ENCODE data around the gene SPSB4.

Gene SPSB4

DNA sequence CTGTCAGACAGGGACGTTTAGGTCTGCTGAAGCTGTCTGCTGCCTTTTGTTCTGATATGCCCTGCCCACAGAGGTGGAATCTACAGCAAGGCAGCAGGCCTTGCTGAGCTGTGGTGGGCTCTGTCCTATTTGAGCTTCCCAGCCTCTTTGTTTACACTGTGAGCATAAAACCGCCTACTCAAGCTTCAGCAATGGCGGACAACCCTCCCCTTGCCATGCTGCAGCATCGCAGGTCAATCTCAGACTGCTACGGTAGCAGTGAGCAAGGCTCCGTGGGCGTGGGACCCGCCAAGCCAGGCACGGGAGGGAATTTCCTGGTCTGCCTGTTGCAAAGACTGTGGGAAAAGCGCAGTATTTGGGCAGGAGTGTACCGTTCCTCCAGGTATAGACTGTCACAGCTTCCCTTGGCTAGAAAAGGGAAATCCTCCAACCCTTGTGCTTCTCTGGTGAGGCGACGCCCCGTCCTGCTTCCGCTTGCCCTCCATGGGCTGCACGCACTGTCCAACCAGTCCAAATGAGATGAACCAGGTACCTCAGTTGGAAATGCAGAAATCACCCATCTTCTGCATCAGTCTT, 71.4 kb downstream of the SPSB4 start:
- DNase-seq, result no peak

- no peak for DNase-seq
Observed at GRCh38 chr3:141123677-141124410, 72.7 kb downstream of the SPSB4 start.

DNA sequence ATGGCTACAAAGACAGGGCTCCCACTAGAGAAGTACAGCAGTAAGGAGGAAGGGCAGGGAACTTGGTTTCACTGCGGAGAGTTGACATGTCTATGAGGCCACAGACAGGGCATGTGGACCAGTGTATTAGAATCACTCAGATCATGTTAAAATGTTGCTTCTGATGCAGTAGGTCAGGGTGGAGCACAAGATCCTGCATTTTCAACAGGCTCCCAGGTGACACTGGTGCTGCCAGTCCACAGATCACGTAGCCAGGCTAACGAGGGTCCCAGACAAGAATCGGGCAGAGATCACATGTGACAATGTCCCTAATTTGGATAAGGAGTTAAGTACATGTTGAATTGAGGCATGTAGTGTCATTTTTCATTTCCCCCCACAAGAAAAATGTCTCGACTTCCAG, 73.6 kb downstream of the SPSB4 start:
- no peak for DNase-seq

DNA sequence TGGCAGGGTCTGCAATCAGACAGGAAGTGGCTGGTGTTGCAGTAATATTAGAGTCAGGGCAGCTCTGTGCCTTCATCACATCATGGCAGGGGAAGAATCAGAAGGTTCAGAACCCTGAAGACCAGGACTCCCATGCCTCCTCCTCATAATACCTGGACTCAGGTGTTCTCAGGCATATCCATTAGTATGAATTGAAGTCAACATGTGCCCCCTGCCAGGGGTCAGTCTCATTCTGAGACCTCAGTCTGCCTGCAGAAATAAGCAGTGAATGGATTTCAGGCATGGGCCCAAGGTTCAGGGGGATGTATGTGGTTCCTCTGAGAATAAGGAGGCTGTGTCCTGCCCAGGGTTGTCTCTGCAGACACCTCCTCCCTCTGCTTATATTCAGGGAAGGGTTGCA, 74.2 kb downstream of the SPSB4 start:
- DNase-seq, result no peak

GRCh38 chr3:141126661-141127343, 75.7 kb downstream of the SPSB4 start:
- no peak for DNase-seq

- DNase-seq, result no peak
Observed at GRCh38 chr3:141127344-141128125, 76.4 kb downstream of the SPSB4 start.

DNA sequence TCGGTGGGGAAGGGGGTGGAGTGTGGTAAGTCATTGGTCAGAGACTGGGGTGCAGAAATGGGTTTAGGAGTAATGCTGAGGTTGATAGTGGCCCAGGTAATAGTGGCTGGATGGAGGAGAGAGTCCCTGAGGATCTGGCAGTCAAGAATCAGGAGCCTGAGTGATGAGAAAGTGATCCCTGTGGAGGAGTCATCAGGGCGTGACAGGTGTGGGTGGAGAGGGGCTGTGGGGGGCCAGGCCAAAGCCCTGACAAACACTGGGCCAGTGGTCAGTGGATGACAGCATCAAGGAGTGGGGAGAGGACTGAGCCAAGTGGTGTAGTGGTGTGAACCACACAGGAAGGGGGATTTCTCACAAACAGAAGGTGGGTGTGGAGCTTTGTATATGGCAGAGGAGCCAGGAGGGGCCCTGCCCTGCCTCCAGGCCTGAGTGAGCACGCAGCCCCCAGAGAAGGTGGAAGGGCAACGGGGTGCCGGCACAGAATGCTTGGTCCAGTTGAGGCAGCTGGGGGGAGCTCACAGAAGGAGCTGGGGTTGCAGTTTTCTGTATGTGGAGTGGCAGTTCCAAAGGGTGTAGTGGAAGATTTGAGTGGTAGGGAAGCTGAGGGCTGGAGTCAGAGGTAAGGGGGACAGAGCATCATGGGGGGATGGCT, 77.1 kb downstream of the SPSB4 start:
- no peak for DNase-seq

DNA sequence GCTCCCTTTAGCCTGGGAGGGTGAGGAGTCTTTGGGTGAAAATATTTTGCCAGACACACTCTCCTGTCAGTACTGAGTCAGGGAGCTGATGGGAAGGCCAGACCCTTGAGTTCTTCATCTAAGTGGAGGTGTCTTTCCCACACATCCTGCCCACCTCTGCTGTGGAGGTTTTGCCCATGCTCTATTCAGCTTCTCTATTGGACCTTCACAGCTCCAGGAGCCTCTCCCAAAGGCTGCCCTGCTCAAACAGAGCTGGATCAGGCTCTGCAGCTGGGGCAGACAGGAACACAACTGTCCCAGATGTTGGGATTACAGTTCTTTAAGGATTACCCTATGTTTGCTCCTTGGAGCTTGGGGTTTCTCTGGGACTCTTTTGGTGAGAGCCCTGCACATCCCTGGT, 77.9 kb downstream of the SPSB4 start:
- DNase-seq, result no peak

DNA sequence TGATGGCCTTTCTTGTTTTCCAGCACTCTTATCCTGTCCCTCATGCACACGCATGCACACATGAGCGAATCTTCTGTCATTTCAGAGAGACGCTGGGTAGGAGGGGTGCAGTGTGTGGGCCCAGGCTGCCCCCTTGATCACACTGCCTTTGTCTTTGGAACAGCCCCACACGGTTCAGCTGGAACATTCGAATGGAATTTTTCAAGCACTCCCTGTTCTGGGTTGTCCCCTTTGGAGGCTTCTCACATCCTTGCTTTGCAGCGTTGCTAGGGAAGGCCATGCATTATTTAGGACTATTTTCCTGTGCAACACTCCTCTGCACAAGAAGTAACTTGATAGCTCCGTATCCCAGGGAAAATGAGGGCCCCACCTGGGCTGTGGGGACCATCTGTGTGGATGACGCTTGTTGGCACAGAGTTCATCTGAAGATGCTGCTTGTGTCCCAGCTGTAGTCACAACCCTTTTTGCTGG, 78.4 kb downstream of the SPSB4 start:
- peak; percentile 3 for DNase-seq

DNA sequence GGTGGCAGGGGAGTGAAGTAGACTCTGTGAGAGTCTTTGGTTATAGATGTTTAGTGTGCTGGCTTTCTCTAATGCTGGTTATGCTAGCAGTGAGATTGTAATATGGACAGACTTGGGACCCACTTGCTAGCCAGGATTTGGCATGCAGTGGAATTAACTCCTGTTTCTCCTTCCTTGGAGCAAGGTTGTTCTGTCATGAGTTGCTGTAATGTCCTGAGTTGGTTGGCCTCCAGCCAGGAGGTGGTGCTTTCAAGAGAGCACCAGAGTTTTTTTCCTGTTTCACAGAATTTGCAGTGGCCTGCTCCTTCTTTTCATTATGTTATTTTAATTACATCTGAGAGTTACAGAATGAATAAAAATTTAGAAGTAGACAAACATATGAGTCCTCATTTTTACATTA, 92.4 kb downstream of the SPSB4 start:
- no peak for DNase-seq

- no peak for DNase-seq
Observed at GRCh38 chr3:141146979-141147470, 95.9 kb downstream of the SPSB4 start.

DNA sequence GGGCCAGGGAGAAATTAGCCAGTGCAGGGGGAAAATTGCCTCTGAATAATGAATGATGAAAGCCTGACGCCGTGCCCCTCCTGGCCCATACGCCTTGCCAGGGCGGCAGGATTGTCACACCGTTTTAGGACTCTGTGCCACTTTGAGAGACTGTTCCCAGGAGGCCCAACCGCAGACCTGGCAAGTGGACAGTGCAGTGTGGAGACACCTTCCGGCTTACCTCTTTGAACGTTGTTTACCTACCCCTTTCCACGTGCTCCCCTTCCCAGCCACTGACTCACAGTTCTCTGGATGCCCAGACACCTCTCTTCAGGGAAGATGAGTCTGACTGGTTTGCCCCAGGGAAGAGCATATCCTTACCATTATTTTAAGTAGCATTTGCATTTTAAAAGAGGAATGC, 96.5 kb downstream of the SPSB4 start:
- DNase-seq, result no peak

GRCh38 chr3:141148169-141148568, 97.0 kb downstream of the SPSB4 start:
- DNase-seq, result no peak

DNA sequence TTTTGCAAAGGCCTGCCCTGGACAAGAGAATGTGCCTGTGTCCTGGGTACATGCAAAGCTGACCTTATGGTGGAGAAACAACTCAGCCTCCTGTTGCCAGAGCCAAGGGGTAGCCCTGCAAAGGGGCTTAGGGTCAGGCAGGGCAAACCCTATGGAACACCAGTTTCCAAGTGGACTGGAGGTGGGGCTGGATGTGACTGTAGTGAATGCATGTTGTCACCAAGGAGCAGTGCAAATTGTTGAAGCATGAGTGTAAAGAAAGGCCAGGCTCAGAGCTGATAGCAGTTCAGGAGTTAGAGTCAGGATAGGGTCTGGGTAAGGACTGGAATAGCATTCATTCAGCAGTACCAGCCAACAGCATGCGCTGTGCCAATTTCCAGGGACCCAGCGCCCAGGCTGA, 97.6 kb downstream of the SPSB4 start:
- DNase-seq, result no peak

DNA sequence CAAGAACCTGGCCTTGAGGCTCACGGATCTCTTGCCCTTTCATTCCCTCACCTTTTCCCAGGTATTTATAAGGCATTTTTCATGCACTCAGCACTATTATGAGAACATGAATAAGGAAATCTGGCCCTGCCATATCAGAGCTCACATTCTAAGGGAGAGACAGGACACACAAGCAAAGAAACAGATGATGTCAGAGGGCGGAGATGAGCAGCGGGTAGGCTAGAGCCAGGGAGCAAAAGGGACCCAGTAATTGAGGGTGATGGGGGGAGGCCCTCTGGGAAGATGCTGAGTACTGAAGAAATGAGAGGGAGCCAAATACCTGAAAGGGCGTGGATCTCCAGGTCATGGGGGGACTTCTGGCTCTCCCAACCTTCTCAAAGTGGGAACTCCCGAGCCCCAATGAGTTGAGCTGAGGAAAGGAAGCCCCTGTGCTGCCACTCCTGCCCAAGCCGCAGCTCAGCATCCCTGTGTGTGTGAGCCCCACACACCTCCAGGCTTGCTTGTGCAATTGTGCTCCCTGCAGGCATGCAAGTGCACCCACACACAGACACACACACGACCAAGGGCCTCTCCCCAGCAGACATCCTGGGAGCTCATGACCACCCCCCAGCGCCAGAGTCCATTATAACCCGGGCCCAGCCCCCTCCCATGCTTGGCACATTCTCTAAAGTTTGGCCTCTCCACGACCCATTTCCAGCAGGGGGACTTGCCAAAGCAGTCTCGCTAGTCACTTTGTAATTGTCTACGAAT, 99.1 kb downstream of the SPSB4 start:
- no peak for DNase-seq

DNA sequence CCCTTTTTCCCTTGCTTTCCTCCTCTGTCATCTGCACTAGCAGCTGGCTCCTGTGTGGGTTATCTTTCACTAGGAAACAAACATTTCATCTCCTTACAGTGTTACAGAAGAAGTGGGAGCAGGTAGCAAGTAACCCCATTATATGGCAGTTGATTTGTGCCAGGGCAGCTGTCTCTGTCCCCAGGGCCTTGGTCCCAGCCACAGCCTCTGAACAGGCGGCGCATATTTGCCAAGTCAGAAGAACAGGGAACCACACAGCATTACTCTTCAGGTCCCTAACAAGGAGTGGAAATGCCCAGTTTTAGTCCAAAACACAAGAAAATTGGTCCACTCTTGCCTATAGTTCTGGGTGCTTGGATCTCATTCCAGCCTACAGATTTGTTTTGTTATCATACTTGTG, 99.8 kb downstream of the SPSB4 start:
- no peak for DNase-seq

DNA sequence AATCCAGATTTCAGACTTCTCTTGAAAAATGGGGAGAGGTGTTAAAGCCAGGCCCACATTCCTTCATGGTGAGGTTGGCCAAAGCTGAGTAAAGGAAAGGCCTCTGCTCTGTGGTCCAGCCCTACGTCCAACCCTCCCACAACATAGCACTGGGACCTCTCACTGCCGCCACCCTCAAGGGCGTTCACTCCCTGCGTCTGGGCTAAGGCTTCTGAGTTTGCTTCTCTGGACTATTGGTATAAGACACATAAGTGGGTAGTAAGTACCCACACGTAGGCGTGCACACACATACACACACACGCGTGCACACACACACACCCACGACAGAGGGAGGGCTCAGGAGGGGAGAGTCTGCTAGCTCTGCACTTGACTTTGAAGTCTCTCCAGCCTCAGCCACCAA, 100.3 kb downstream of the SPSB4 start:
- no peak for DNase-seq

- no peak for DNase-seq
Observed at GRCh38 chr3:141152130-141152529, 101.0 kb downstream of the SPSB4 start.

DNA sequence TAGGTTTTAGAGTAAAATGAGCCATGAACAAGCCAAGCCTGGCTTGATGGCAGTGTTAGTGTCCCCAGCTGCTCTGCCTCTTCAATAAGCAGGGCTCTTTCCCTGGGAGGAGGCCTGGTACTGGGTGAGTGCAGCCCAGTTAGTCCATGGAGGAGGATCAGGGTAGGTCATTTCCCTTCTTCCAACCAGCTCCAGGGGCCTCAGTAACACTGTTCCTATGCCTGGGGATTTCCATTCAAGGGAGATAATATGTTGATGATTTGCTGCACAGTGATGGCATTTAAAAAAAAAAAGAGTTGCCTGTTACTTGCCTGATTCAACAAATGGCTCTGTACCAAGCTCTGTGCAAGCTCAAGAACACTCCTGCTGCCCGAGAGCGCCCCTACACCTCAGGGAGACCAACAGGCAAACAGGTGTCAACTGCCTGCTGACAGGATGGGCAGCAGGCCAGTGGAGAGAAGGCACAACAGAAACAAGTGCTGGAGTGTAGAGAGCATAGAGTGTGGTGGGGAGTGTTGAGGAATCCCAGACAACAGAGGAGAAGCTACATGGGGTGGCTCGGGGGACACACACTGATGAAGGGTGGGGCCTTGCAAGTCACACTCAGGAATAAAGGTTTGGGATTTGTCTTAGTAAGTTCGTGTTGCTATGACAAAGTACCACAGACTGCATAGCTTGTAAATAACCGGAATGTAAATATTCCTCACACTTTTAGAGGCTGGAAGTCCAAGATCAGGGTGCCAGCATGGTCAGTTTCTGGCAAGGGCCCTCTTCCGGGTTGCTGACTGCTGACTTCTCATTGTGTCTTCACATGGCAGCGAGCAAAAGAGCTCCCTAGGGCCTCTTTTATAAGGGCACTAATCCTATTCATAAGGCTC, 101.9 kb downstream of the SPSB4 start:
- no peak for DNase-seq

GRCh38 chr3:141153679-141153966, 102.5 kb downstream of the SPSB4 start:
- no peak for DNase-seq

GRCh38 chr3:141164852-141165251, 113.7 kb downstream of the SPSB4 start:
- no peak for DNase-seq

Data from NCI-H510A treated with DMSO at 0.1 percent for 48 hours (cell line).